ENCODE results near the gene KAT2A.
A peak's percentile ranks its signal among the peaks of the same experiment; 100 is the strongest.

Gene KAT2A

DNA sequence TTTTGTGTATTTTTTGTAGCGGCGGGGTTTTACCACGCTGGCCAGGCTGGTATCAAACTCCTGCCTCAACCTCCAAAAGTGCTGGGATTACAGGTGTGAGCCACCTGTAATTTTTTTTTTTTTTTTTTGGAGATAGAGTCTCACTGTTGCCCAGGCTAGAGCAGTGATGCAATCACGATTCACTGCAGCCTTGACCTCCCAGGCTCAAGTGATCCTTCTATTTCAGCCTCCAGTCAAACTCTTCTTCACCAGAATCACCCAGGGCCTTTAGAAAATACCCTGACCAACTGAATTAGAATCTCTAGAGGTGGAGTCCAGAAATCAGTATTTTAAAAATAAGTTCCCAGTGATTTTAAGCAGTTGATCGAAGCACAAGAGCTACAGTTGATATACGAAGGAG lies 14.0 kb upstream of the KAT2A start:
- no peak for DNase-seq

DNA sequence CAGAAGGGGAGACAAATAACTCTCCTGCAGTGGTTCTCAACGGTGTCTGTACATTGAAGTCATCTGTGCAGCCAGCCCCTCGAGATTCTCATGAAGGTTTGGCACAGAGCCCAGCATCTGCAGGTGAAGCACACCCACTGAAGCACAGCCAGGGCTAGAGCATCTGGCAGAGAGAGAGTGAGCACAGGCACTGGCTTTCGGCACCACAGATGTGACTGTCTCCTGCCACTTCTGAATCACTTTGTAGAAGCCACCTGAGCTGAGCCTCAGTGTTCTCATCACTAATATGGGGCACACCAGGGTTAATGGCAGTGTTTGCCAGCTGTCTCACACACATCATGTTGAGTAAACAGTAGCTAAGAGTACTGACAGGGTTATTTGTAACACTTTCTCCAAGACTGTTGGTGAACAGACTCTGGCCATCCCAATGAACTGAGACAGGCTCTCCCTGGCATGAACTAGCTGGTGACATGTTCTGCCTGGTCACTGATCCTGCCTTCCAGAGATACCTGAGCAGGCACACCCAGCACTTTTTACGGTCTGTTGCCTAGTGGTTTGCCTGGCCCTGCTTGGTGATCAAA lies 12.4 kb upstream of the KAT2A start:
- peak; percentile 14 for DNase-seq

- DNase-seq: peak; percentile 69
Observed at GRCh38 chr17:42132941-42133340, 11.8 kb upstream of the KAT2A start.

DNA sequence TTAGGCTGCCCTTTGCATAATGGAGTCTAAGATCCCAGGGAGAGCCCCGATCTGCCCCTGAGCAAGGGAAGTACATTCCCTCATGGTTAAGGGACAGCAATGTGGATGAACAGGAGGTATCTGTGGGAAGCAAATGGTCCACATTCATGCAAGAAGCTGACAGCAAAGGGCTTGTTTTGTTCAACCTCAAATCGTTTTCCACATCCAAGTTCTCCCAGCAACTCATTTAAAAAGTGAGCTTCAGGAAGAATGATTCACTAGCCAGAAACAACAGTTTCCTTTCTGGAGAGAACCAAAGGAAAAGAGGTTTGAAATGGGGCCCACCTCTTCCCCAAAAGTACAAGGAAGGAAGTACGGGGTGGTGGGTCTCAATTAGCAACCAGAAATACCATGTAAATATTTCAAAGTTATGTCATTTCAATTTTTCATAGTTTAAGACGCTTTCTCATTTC lies 10.8 kb upstream of the KAT2A start:
- no peak for DNase-seq

DNA sequence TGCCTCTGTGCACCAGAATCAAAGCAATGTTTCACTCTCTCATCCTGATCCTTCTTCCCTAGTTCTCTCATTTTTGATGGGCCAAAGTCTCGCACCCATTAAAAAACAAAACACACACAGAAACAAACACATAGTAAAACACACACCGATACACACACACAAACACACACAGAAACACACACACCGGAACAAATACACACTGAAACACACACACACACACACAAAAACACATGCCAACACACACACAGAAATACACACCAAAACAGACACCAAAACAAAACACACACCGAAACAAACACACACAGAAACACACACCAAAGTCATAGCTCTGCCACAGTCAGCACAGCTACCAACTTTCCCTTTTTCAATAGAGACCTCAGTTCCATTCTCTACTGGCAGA lies 10.1 kb upstream of the KAT2A start:
- DNase-seq: no peak

DNA sequence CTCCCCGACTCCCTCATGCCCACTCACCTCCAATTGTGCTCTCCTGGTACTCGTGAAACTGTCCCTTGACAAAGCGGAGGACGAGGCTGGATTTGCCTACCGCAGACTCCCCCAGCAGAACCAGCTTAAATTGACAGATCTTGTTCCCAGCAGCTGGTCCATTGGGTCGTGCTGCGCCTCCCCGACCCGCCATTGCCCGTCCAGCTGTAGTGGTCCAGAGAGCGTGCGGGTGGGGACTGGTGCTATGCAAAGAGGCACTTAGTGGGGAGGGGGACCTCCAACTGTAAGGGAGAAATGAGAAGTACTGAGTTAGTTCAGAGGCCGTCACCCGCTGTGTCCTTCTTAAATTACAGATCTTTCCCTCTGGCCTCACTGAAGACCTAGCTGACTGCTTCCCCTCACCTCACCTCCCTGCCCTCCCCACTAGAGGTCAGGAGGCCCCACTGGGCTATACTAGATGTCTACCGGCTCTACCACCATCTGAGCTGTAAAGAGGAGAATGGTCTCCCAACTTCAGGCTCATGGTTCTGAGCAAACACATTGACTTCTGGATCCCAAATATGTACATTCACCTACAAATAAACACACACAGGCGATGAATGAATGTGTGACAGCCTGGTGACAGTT lies 9.3 kb upstream of the KAT2A start:
- no peak for DNase-seq

GRCh38 chr17:42129109-42129837 lies 8.1 kb upstream of the KAT2A start:
- no peak for DNase-seq

DNA sequence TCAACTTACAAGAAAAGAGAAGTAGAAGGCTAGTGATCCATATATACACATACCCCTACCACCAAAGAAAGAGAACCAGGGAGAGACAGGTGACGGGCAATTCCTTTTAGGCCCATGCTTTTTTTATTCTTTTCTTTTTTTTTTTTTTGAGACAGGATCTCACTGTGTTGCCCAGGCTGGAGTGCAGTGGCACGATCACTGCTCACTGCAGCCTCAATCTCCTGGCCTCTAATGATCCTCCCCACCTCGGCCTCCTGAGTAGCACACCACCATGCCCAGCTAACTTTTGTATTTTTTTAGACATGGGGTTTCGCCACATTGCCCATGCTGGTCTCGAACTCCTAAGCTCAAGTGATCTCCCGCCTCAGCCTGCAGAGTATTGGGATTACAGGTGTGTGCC lies 6.2 kb upstream of the KAT2A start:
- no peak for DNase-seq

DNA sequence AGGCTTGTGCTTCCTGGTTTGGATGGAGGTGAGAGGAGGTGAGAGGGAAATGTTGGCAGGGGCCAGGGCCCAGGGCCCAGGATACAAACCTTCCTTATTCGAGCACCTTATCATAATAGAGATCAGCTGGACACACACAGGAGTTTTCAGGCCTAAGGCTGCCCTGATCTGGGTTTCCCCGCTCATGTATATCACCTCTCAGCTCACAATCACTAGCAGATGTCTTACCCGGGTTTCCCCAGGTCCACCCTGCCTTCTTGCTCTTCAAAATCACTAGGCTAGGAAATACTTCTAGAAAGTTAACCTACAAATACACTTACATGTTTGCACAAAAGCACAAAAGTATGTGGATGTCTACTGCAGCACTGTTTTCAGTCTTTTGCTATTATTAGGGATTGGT lies 5.7 kb upstream of the KAT2A start:
- DNase-seq: no peak

DNA sequence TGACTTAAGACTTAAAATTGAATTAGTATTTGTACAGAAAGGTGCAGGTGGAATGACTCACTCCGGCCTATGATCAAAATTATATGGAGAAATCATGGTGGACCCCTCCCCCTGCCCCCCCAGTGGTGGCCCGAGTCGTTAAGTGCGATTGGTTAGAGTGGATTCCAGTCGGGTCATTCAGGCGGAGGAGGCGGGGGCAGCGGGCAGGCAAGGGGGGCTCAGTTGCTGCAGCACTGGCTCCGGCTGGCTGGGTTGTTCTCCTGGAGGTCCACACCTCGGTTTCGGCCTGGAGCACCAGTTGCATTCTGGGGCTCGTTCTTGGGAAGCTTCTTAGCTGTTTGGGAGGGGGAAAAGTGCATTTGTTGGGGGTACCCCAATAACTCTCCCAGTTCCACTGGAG lies 4.4 kb upstream of the KAT2A start:
- no peak for DNase-seq

DNA sequence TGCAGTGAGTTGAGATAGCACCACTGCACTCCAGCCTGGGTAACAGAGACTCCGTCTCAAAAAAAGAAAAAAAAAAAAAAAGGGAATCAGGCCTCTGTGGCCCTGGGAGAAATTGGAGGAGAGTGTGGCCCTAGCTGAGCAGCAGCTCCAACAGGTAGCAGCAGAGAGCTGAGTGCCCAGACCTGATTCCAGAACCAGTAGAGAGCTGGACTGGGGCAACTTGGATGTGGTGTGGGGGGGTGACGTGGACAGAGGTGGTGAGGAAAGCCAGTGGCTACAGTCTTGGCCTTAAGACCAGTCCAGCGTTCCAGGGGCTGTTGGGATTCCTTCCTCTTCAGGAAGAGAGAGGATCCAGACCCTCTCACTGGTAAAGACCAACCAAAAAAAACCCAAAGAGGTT lies 3.1 kb upstream of the KAT2A start:
- no peak for DNase-seq

DNA sequence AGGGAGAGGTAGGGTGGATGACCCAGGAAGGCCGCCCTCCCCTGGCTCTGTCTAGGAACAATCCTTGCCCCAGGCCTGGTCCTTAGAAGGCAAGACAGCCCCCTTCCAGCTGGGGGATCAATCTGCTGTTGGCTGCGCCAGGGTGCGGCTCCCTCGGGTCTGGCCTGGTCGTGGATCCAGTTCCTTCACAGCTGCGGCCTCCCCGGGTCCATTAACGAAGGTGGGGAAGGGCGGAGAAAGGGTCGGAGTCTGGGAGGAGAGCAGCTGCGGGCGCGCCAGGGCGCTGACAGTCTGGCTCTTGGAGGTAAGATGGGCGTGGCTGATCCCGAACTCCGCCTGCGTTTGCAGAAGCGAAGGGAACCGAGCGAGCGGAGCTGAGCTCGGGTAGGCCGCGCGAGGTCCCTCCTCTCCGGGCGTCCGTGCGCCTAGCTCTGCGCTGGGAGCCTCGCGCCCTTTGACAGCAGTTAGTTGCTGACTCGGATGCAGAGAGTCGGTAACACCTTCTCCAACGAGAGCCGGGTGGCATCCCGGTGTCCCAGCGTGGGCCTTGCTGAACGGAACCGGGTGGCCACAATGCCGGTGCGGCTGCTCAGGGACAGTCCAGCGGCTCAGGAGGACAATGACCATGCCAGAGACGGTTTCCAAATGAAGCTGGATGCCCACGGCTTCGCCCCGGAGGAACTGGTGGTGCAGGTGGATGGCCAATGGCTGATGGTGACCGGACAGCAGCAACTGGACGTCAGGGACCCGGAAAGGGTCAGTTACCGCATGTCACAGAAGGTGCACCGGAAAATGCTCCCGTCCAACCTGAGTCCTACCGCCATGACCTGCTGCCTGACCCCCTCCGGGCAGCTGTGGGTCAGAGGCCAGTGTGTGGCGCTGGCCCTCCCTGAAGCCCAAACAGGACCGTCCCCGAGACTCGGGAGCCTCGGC lies 1.5 kb upstream of the KAT2A start, which contains the start of gene HSPB9:
Gene HSPB9, plus strand, starts transcription at position 434 of the 933 bp plus-strand sequence. Its CDS starts 47 bp downstream, at position 481.
- DNase-seq: peak; percentile 22

GRCh38 chr17:42120161-42120769 lies 902 bp downstream of the KAT2A start:
- DNase-seq: no peak

- DNase-seq: no peak
Observed at GRCh38 chr17:42119301-42119700, 1.9 kb downstream of the KAT2A start.

DNA sequence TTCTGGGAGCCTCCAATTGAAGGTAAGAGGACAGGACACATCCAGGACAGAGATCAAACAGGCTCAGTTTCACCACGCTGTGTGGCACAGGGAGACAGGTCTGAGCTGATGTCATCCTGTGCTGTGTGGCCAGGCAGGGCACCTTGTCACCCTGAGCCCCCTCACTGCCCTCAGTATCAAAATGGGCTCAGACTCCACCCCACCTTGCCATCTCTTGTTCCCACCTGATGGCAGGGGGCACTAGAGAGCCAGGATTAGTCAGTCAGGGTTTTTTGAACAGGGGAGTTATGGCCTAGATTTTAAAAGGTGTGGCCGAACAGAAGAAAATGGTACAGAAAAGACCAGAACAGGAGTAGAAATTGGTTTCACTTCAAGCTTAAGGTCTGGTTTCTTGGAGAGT lies 2.6 kb downstream of the KAT2A start:
- peak; percentile 20 for DNase-seq

- no peak for DNase-seq
Observed at GRCh38 chr17:42118126-42118510, 3.0 kb downstream of the KAT2A start.

- no peak for DNase-seq
Observed at GRCh38 chr17:42117397-42118125, 3.6 kb downstream of the KAT2A start.

- DNase-seq: peak; percentile 75
Observed at GRCh38 chr17:42116705-42117396, 4.3 kb downstream of the KAT2A start.

- no peak for DNase-seq
Observed at GRCh38 chr17:42114118-42114517, 7.0 kb downstream of the KAT2A start.

- no peak for DNase-seq
Observed at GRCh38 chr17:42113293-42114069, 7.7 kb downstream of the KAT2A start.

Measured in fibroblast of upper back skin (primary cell).